Left ventricle myocardium inferior (tissue), 1 donor: ENCODE data around the gene DLG2. TPM values are rescaled to one million over a fixed set of nuclear protein-coding genes. Genes with fewer than 3 reads are reported as not detected.

ENCODE experiments used
- DNase-seq: peaks from one replicate; pipeline ENCODE4 v3.0.0-alpha.2; 2020
- H3K27ac ChIP-seq: fragments of 200-600 bp; replicated peaks from 2 replicates; pipeline ENCODE4 v1.8.0; 2021
- H3K27me3 ChIP-seq: fragments of 200-600 bp; 2 replicates; pipeline ENCODE4 v1.8.0; 2021; ENCODE audit warnings: low read depth
- H3K36me3 ChIP-seq: fragments of 200-600 bp; 2 replicates; pipeline ENCODE4 v1.8.0; 2021
- H3K4me1 ChIP-seq: fragments of 200-600 bp; 2 replicates; pipeline ENCODE4 v1.8.0; 2021
- H3K4me3 ChIP-seq: fragments of 200-600 bp; 2 replicates; pipeline ENCODE4 v1.8.0; 2021; ENCODE audit warnings: mild to moderate bottlenecking, moderate library complexity
- H3K9me3 ChIP-seq: fragments of 200-600 bp; replicated peaks from 2 replicates; pipeline ENCODE4 v1.8.0; 2021
- CTCF ChIP-seq: fragments of 200-600 bp; IDR thresholded peaks from 2 replicates; pipeline ENCODE4 v1.8.0; 2021; ENCODE audit warnings: antibody characterized with exemption, mild to moderate bottlenecking, borderline replicate concordance
- intact Hi-C: fragments of 100-400 bp; cut with micrococcal nuclease; formaldehyde crosslinking; loops from one replicate; pipeline ENCODE4 v1.11.0; 2022
- total RNA-seq: library from RNA; stranded (reverse); fragmentation: NEBNext Ultra II Directional; extraction: Animal tissue kit (Norgen Biotek cat#: 25700); gene quantifications from one replicate; pipeline ENCODE4 v1.2.1, GENCODE V29; 2021
- donor health status: DM: no; HTN: yes; CAD: no; lungs with severe emphysema.

DLG2 gene
- total RNA-seq, 1 donor from 2014 or later, result 6.5 TPM

GRCh38 chr11:83540728-83541127 is 2086.4 kb downstream of the DLG2 start:
- no peaks in the 10 kb centered on the region for H3K4me1 ChIP-seq
- intact Hi-C loops, result no loop called here
- H3K4me3 ChIP-seq, result no peak overlapping the region
- no peaks in the 10 kb centered on the region for H3K36me3 ChIP-seq
- no peak for DNase-seq
- no peaks in the 10 kb centered on the region for H3K27me3 ChIP-seq
- H3K9me3 ChIP-seq, result no peaks in the 10 kb centered on the region
- H3K27ac ChIP-seq, result no peak overlapping the region
- no peak for TF ChIP-seq CTCF

- Histone ChIP-seq H3K27ac (no peak overlapping the region), H3K9me3 (no peaks in the 10 kb centered on the region), H3K4me1 (no peaks in the 10 kb centered on the region), H3K27me3 (no peaks in the 10 kb centered on the region), H3K4me3 (no peak overlapping the region), H3K36me3 (no peaks in the 10 kb centered on the region)
- no peak for DNase-seq
- intact Hi-C loops, result no loop called here
- no peak for TF ChIP-seq CTCF
Measured at GRCh38 chr11:83540112-83540675, 2086.9 kb downstream of the DLG2 start.

- no peaks in the 10 kb centered on the region for H3K4me1 ChIP-seq
- no peaks in the 10 kb centered on the region for H3K36me3 ChIP-seq
- no peak for TF ChIP-seq CTCF
- no peak overlapping the region for H3K4me3 ChIP-seq
- no peak for DNase-seq
- H3K27me3 ChIP-seq, result no peaks in the 10 kb centered on the region
- H3K9me3 ChIP-seq, result no peaks in the 10 kb centered on the region
- no peak overlapping the region for H3K27ac ChIP-seq
- intact Hi-C loops, result no loop called here
Measured at GRCh38 chr11:83538286-83538685, 2088.9 kb downstream of the DLG2 start.

GRCh38 chr11:83537131-83537610 is 2090.0 kb downstream of the DLG2 start:
- H3K9me3 ChIP-seq, result no peaks in the 10 kb centered on the region
- intact Hi-C loops, result no loop called here
- H3K4me3 ChIP-seq, result no peak overlapping the region
- no peaks in the 10 kb centered on the region for H3K27me3 ChIP-seq
- no peak for TF ChIP-seq CTCF
- H3K36me3 ChIP-seq, result no peaks in the 10 kb centered on the region
- H3K4me1 ChIP-seq, result no peaks in the 10 kb centered on the region
- no peak overlapping the region for H3K27ac ChIP-seq
- no peak for DNase-seq

- Histone ChIP-seq H3K27ac (no peak overlapping the region), H3K4me1 (peaks cover 10% of the 10 kb centered on the region), H3K9me3 (no peaks in the 10 kb centered on the region), H3K36me3 (no peaks in the 10 kb centered on the region), H3K4me3 (no peak overlapping the region), H3K27me3 (no peaks in the 10 kb centered on the region)
- no peak for DNase-seq
- intact Hi-C loops, result no loop called here
- TF ChIP-seq CTCF, result no peak
Measured at GRCh38 chr11:83533166-83533565, 2094.0 kb downstream of the DLG2 start.
